ENCODE data around the gene CGREF1.

DNA sequence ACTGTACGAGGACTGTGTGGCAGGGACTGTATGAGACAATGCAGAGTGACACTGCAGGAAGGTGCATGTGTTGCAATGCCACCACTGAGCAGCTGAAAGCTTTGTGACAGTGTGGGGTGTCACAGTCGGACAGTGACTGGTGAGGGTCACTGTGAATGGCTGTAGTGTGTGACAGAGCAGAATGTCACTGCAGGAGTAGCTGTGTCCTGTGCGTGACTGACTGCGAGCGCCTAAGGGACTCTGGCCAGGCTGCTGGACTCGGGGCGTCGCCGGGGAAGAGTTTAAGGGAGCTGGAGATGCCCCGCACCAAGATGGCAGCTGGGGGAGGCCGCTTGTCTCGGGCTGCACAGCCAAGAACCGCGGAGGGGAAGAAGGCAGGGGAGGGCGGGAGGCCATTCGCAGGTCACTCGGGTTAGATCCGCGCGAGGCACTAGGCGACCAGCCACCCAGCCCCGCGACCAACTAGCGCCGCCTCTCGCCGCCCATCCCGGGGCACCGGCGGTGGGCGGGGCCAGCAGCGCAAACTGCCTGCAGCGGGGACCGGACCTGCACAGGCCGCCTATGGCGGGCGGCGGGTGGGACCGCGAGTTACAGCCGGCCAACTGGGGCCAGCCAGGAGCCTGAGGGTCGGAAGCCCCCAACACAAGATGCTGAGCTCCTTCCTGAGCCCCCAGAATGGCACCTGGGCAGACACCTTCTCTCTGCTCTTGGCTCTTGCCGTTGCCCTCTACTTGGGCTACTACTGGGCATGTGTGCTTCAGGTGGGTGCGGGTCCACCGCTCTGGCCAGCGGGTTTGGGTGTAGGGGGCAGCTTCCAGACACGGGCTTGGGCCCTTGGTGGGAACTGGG lies 4.6 kb upstream of the CGREF1 start, which contains the start of gene ABHD1:
- TF ChIP-seq POLR2AphosphoS5 (IDR thresholded peaks at IDR 0.05; ENCODE audit: low read depth, low read length) (no peak), POLR2A (IDR thresholded peaks at IDR 0.05; ENCODE audit: low read depth, low read length) (no peak)

Data from GM12891 (cell line).